Natural killer cell (primary cell): ENCODE data around the gene ARHGEF11. TPM values are rescaled to one million over a fixed set of nuclear protein-coding genes. Genes with fewer than 3 reads are reported as not detected.

ENCODE experiments used
- ATAC-seq, 3 donors: fragments of 150-1000 bp in 2 of 3; fragments of 200-7000 bp in 1 of 3; cut with Tn5 transposase; 1 replicate in 1 of 3; 2 replicates in 2 of 3; pipeline ENCODE4 v1.10.0; 2021; ENCODE audit warnings: mild to moderate bottlenecking in 2 of 3, moderate library complexity in 2 of 3
- DNase-seq, 2 donors: peaks; one replicate each; pipeline versions ENCODE4 v3.0.0 to v3.0.0-alpha.2; 2013 to 2021; ENCODE audit warnings: mixed read lengths in 1 of 2
- H3K27ac ChIP-seq: one replicate; pipeline ENCODE4 v1.5.1; 2013; ENCODE audit warnings: mild to moderate bottlenecking, low read length
- H3K27me3 ChIP-seq: one replicate; pipeline ENCODE4 v1.6.1; 2013; ENCODE audit warnings: low read length; ENCODE audit not compliant: control insufficient read depth, insufficient read depth
- H3K36me3 ChIP-seq: one replicate; pipeline ENCODE4 v1.6.1; 2013; ENCODE audit warnings: low read length; ENCODE audit not compliant: control insufficient read depth, insufficient read depth
- H3K4me1 ChIP-seq: one replicate; pipeline ENCODE4 v1.6.1; 2013; ENCODE audit warnings: low read length; ENCODE audit not compliant: control insufficient read depth, insufficient read depth
- H3K4me3 ChIP-seq: one replicate; pipeline ENCODE4 v1.5.1; 2013; ENCODE audit warnings: low read length
- H3K9me3 ChIP-seq: one replicate; pipeline ENCODE4 v1.6.1; 2013; ENCODE audit warnings: low read length; ENCODE audit not compliant: control insufficient read depth, insufficient read depth
- H3K27ac Mint-ChIP-seq, 2 donors: one replicate each; pipeline ENCODE4 v1.8.0; 2022; ENCODE audit warnings: mild to moderate bottlenecking in 2 of 2, mixed read lengths in 2 of 2, moderate library complexity in 1 of 2
- H3K27me3 Mint-ChIP-seq, 2 donors: one replicate each; pipeline ENCODE4 v1.8.0; 2022; ENCODE audit warnings: low read depth in 2 of 2, mixed read lengths in 2 of 2
- H3K36me3 Mint-ChIP-seq: one replicate; pipeline ENCODE4 v1.8.0; 2022; ENCODE audit warnings: mixed read lengths
- H3K4me1 Mint-ChIP-seq, 2 donors: one replicate each; pipeline ENCODE4 v1.8.0; 2022; ENCODE audit warnings: mixed read lengths in 2 of 2
- H3K4me3 Mint-ChIP-seq: one replicate; pipeline ENCODE4 v1.8.0; 2022; ENCODE audit warnings: mild to moderate bottlenecking, moderate library complexity, mixed read lengths
- H3K9me3 Mint-ChIP-seq, 2 donors: one replicate each; pipeline ENCODE4 v1.8.0; 2022; ENCODE audit warnings: mixed read lengths in 2 of 2
- WGBS: methylation state at CpG from one replicate; pipeline ENCODE4 v1.1.7; 2013; ENCODE audit warnings: missing lambda C conversion rate; ENCODE audit not compliant: insufficient coverage; 5-methylcytosine and 5-hydroxymethylcytosine counted together
- intact Hi-C: fragments of 100-400 bp; cut with micrococcal nuclease; formaldehyde crosslinking; loops from one replicate; pipeline ENCODE4 v1.14.2; 2022
- total RNA-seq, 4 donors: library from RNA; stranded (reverse); fragments of 120-200 nt in 1 of 4; gene quantifications; one replicate each; pipeline versions ENCODE4 v1.2.3 to v1.2.4, GENCODE V29; 2013 to 2022
- TF ChIP-seq, protein P1 (sequence below): fragments of 200-600 bp; IDR thresholded peaks from one replicate; pipeline ENCODE4 v1.8.0; 2022; ENCODE audit warnings: antibody characterized with exemption

The ARHGEF11 gene
- total RNA-seq, 3 donors from 2014 or later (not counting 1 experiment from before 2014, with no cell fraction given), result 1.7 to 2.8 (median 2.4) TPM

DNA sequence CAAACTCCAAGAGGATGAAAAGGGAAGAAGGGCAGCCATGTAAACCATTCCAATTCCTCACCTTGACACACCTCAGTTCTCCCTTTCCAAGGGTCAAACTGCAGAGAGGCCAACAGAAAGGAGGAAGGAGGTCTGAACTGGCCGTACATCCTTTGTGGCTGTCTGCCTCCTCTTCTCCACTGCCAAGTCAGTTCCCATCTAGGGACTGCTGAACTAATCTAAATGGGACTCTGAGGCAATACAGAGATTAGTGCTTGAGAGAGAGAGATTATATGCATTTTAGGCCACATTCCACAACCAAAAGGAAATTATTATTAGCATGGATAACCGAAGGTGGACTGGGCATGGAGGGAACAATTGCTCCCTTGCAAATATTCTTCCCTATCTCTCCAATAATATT, 2.7 kb downstream of the ARHGEF11 start:
- no peaks in the 10 kb centered on the region for H3K36me3 ChIP-seq
- H3K27me3 ChIP-seq, result peaks cover 22% of the 10 kb centered on the region
- TF ChIP-seq, protein P1, sequence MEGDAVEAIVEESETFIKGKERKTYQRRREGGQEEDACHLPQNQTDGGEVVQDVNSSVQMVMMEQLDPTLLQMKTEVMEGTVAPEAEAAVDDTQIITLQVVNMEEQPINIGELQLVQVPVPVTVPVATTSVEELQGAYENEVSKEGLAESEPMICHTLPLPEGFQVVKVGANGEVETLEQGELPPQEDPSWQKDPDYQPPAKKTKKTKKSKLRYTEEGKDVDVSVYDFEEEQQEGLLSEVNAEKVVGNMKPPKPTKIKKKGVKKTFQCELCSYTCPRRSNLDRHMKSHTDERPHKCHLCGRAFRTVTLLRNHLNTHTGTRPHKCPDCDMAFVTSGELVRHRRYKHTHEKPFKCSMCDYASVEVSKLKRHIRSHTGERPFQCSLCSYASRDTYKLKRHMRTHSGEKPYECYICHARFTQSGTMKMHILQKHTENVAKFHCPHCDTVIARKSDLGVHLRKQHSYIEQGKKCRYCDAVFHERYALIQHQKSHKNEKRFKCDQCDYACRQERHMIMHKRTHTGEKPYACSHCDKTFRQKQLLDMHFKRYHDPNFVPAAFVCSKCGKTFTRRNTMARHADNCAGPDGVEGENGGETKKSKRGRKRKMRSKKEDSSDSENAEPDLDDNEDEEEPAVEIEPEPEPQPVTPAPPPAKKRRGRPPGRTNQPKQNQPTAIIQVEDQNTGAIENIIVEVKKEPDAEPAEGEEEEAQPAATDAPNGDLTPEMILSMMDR, result no peak
- ATAC-seq (no peak), DNase-seq (no peak)
- peaks cover 49 to 68% of the 10 kb centered on the region in 2 donors for H3K27me3 Mint-ChIP-seq
- H3K4me1 Mint-ChIP-seq, result peaks cover 6 to 12% of the 10 kb centered on the region in 2 donors
- intact Hi-C loops, result no loop called here
- no peak overlapping the region for H3K27ac ChIP-seq
- peaks cover 12% of the 10 kb centered on the region for H3K4me1 ChIP-seq
- H3K27ac Mint-ChIP-seq, result no peak overlapping the region
- H3K36me3 Mint-ChIP-seq, result no peaks in the 10 kb centered on the region
- H3K4me3 ChIP-seq, result no peak overlapping the region
- 100% methylated on average over 1 of the region's 2 CpGs for WGBS
- H3K9me3 Mint-ChIP-seq, result no peaks in the 10 kb centered on the region
- H3K9me3 ChIP-seq, result no peaks in the 10 kb centered on the region
- H3K4me3 Mint-ChIP-seq, result no peak overlapping the region

DNA sequence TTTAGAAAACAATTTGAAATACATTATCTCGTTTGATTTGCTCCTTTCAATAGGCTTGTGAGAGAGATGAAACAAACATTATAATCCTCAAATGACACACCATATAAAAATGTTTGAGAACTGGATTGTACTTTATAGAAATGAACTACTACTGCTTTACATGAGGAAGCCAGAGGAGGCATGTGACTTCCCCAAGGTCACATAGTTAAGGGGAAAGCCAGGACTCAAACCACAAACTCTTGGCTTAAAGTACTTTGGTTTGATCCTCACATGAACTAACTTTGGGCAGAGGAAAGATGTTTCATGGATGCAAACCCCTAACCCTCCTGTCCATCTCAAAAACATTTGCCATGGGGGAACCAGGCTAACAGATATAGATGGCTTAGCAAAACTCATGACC, 4.7 kb downstream of the ARHGEF11 start:
- H3K4me1 ChIP-seq, result peaks cover 4% of the 10 kb centered on the region
- H3K4me3 ChIP-seq, result no peak overlapping the region
- no peak overlapping the region for H3K4me3 Mint-ChIP-seq
- WGBS, result no CpG with 5 or more reads among the region's 1 CpG
- DNase-seq (no peak), ATAC-seq (no peak)
- TF ChIP-seq, protein P1, result no peak
- intact Hi-C loops, result no loop called here
- H3K27me3 ChIP-seq, result peaks cover 13% of the 10 kb centered on the region
- H3K9me3 Mint-ChIP-seq, result no peaks in the 10 kb centered on the region
- no peaks in the 10 kb centered on the region for H3K9me3 ChIP-seq
- H3K4me1 Mint-ChIP-seq, result peaks cover 0 to 6% of the 10 kb centered on the region in 2 donors
- no peaks in the 10 kb centered on the region for H3K36me3 Mint-ChIP-seq
- no peaks in the 10 kb centered on the region for H3K36me3 ChIP-seq
- no peak overlapping the region for H3K27ac ChIP-seq
- H3K27ac Mint-ChIP-seq, result no peak overlapping the region
- peaks cover 44 to 52% of the 10 kb centered on the region in 2 donors for H3K27me3 Mint-ChIP-seq

DNA sequence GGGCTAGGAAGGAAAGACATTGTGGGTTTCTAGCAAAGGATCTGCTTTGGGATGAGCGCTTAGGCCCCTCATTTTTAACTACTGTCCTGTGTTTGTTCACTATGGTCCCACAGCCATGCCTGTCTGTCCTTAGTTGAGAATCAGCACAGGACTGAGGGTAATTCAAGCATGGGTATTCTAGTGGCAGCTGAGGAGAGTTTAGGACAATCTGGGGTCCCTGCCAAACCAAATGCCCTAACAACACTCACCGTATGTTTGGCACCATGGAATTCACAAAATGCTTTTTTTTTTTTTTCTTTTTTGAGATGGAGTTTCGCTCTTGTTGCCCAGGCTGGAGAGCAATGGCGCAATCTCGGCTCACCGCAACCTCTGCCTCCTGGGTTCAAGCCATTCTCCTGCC, 10.4 kb downstream of the ARHGEF11 start:
- Mint-ChIP-seq H3K27me3 (peaks cover 22 to 32% of the 10 kb centered on the region in 2 donors), H3K27ac (no peak overlapping the region), H3K4me3 (no peak overlapping the region), H3K9me3 (no peaks in the 10 kb centered on the region), H3K36me3 (no peaks in the 10 kb centered on the region), H3K4me1 (no peaks in the 10 kb centered on the region)
- WGBS, result over 99% methylated on average over 6 of the region's 6 CpGs
- Histone ChIP-seq H3K27me3 (no peaks in the 10 kb centered on the region), H3K4me3 (no peak overlapping the region), H3K9me3 (no peaks in the 10 kb centered on the region), H3K4me1 (no peaks in the 10 kb centered on the region), H3K36me3 (no peaks in the 10 kb centered on the region), H3K27ac (no peak overlapping the region)
- intact Hi-C loops, result no loop called here
- TF ChIP-seq, protein P1, result no peak
- no peak for ATAC-seq
- DNase-seq, result no peak

DNA sequence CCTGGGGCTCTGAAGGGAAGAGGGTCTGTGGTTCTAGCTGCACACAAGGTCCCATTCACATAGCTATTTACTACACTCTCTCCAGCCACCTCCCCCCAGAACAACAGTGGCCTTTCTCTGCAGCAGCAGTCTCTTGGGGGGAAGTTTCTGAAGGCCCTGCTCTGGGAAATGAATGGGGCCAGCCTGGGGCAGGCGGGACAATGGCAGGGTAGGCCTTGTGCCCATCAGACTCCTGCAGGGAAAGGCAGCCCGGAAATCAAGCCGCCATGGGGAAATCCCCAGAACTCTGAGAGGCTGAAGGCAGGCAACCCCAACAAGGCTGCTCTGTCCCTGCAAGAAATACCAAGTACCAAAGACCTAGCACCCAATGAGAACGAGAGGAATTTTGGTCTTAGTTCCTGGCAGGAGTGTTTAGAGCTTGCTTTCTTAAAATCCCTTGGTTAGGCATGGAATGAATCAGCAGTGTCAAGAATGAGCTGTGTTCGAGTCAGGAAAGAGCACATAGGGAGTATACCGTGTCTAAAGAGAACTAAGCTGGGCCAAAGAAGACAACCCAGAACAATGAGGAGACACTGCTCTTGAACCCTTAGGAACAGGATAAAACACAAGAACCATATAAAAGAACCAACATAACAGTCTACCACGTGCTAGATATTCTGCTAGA, 11.3 kb downstream of the ARHGEF11 start:
- Histone ChIP-seq H3K4me1 (no peaks in the 10 kb centered on the region), H3K27me3 (no peaks in the 10 kb centered on the region), H3K4me3 (no peak overlapping the region), H3K27ac (no peak overlapping the region), H3K36me3 (no peaks in the 10 kb centered on the region), H3K9me3 (no peaks in the 10 kb centered on the region)
- H3K36me3 Mint-ChIP-seq, result no peaks in the 10 kb centered on the region
- H3K9me3 Mint-ChIP-seq, result no peaks in the 10 kb centered on the region
- H3K4me3 Mint-ChIP-seq, result no peak overlapping the region
- peaks cover 21 to 28% of the 10 kb centered on the region in 2 donors for H3K27me3 Mint-ChIP-seq
- WGBS, result 79% methylated on average over 6 of the region's 7 CpGs
- DNase-seq, result no peak
- no peaks in the 10 kb centered on the region for H3K4me1 Mint-ChIP-seq
- intact Hi-C loops, result no loop called here
- no peak for ATAC-seq
- H3K27ac Mint-ChIP-seq, result no peak overlapping the region
- TF ChIP-seq, protein P1, result no peak
